ENCODE data around the gene ZNF526. TPM values are rescaled to one million over a fixed set of nuclear protein-coding genes. Genes with fewer than 3 reads are reported as not detected.

ZNF526 gene
- total RNA-seq, 4 donors from 2014 or later, result 3.8 to 6.3 (median 4.0) TPM

- no peaks in the 10 kb centered on the region for H3K36me3 ChIP-seq
- no peak for TF ChIP-seq CTCF (IDR thresholded peaks at IDR 0.05)
- no peak for TF ChIP-seq POLR2A (IDR thresholded peaks at IDR 0.05)
- H3K9me3 ChIP-seq, result no peaks in the 10 kb centered on the region
- DNase-seq, result no peak
- H3K4me1 ChIP-seq, result peaks cover 0 to 13% (median 3%) of the 10 kb centered on the region in 3 donors
- intact Hi-C loops (cut with DNase I), result no loop called here
- H3K4me3 ChIP-seq, result no peak overlapping the region
- peaks cover 0 to 25% (median 3%) of the 10 kb centered on the region in 4 donors for H3K27me3 ChIP-seq
- H3K27ac ChIP-seq, result no peak overlapping the region
Measured at GRCh38 chr19:42185277-42185676, 34.8 kb upstream of the ZNF526 start.

GRCh38 chr19:42188665-42189064 lies 31.4 kb upstream of the ZNF526 start:
- WGBS, 2 donors, result 58 to 78% methylated on average over 1 of the region's 1 CpG
- intact Hi-C loops (cut with DNase I), result no loop called here

GRCh38 chr19:42189133-42189532 lies 31.0 kb upstream of the ZNF526 start:
- no peaks in the 10 kb centered on the region for H3K9me3 ChIP-seq
- intact Hi-C loops (cut with DNase I), result no loop called here
- H3K27ac ChIP-seq, result no peak overlapping the region
- peaks cover 0 to 28% (median 9%) of the 10 kb centered on the region in 3 donors for H3K4me1 ChIP-seq
- no peak for DNase-seq
- H3K36me3 ChIP-seq, result no peaks in the 10 kb centered on the region
- no peaks in the 10 kb centered on the region for H3K27me3 ChIP-seq
- H3K4me3 ChIP-seq, result no peak overlapping the region
- 80 to 88% methylated on average over 3 of the region's 3 CpGs for WGBS, 2 donors
- TF ChIP-seq POLR2A (IDR thresholded peaks at IDR 0.05), result no peak
- no peak for TF ChIP-seq CTCF (IDR thresholded peaks at IDR 0.05)

More at GRCh38 chr19:42188665-42189064, 31.4 kb upstream of the ZNF526 start:
- no peak for DNase-seq
- TF ChIP-seq POLR2A (IDR thresholded peaks at IDR 0.05) (no peak), CTCF (IDR thresholded peaks at IDR 0.05) (no peak)
- Histone ChIP-seq H3K4me3 (no peak overlapping the region), H3K36me3 (no peaks in the 10 kb centered on the region), H3K9me3 (no peaks in the 10 kb centered on the region), H3K27ac (no peak overlapping the region), H3K4me1 (peaks cover 0 to 29% (median 9%) of the 10 kb centered on the region in 3 donors), H3K27me3 (no peaks in the 10 kb centered on the region)

GRCh38 chr19:42191330-42191729 lies 28.8 kb upstream of the ZNF526 start:
- H3K27ac ChIP-seq, result peak overlapping the region; percentile 28 to 74 (median 47)
- intact Hi-C loops (cut with DNase I), result no loop called here
- no peaks in the 10 kb centered on the region for H3K27me3 ChIP-seq
- TF ChIP-seq POLR2A (IDR thresholded peaks at IDR 0.05) (no peak), CTCF (IDR thresholded peaks at IDR 0.05) (no peak)
- peaks cover 0 to 15% (median 5%) of the 10 kb centered on the region in 3 donors for H3K4me1 ChIP-seq
- H3K9me3 ChIP-seq, result no peaks in the 10 kb centered on the region
- H3K4me3 ChIP-seq, result no peak overlapping the region
- peaks cover 0 to 4% (median 0%) of the 10 kb centered on the region in 3 donors for H3K36me3 ChIP-seq
- DNase-seq, result no peak
- 81 to 100% methylated on average over 1 of the region's 1 CpG for WGBS, 2 donors

GRCh38 chr19:42191855-42192254 lies 28.3 kb upstream of the ZNF526 start:
- Histone ChIP-seq H3K27me3 (no peaks in the 10 kb centered on the region), H3K27ac (peak overlapping the region; percentile 5 to 74 (median 47)), H3K36me3 (peaks cover 0 to 8% (median 0%) of the 10 kb centered on the region in 3 donors), H3K4me1 (peaks cover 0 to 19% (median 5%) of the 10 kb centered on the region in 3 donors), H3K9me3 (no peaks in the 10 kb centered on the region), H3K4me3 (no peak overlapping the region)
- TF ChIP-seq POLR2A (IDR thresholded peaks at IDR 0.05) (no peak), CTCF (IDR thresholded peaks at IDR 0.05) (no peak)
- 37% methylated on average over 3 of the region's 3 CpGs for WGBS, 2 donors
- intact Hi-C loops (cut with DNase I), result no loop called here
- no peak for DNase-seq

Data from esophagus squamous epithelium (tissue), 5 donors.